ENCODE results near the gene CD52. TPM values are rescaled to one million over a fixed set of nuclear protein-coding genes. Genes with fewer than 3 reads are reported as not detected.

The CD52 gene
- total and polyA plus RNA-seq, 2 donors (not counting 3 experiments of a cell fraction or from before 2014, with no cell fraction given): not detected

DNA sequence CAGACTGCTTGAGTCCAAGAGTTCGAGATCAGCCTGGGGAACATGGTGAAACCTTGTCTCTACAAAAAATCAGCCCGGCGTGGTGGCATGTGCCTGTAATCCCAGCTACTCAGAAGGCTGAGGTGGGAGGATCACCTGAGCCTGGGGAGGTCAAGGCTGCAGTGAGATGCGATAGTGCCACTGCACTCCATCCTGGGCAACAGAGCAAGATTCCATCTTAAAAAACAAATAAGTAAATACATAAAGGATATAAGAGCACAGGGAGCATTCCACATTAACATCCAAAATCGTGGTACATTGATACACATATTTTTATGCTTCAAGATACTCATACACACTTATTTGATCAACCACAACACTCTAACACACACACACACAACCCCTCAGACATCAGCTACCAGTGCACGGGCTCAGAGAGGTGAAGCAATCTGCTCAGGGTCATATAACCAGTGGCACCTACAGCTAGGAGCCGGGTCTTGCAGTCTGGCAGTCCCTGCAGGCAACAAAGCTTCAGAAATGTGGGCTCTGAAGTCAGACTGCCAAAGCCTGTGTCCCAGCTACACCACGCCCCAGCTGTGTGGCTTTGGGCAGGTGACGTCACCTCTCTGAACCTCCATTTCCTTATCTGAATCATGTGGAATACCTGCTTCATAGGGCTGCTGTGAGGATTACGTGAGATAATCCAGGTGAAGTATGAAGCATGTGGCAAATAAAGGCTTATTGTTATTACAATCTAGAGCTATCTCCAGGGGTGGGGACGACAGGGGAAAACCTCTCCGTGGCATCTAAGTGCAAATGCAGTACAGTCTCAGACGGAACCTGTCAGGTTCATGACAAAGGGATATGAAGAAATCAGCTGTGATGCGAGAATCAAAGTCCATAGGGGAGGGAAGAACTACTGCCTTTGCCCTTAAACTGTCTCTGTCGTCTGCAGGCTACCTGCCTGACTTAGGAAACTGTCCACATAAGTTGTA, 40.9 kb downstream of the CD52 start:
- no peak for FAIRE-seq

More for the DNA sequence above, 40.9 kb downstream of the CD52 start:
- H3K27me3 ChIP-seq (ENCODE audit: control insufficient read depth in 2 of 2, insufficient read depth in 2 of 2, low read length in 2 of 2): peaks cover 23 to 25% of the 10 kb centered on the region in 2 experiments
- no peaks in the 10 kb centered on the region for H3K79me2 ChIP-seq (ENCODE audit: control insufficient read depth, insufficient read depth, low read length)
- H3K9me3 ChIP-seq (replicated peaks; ENCODE audit: control insufficient read depth, insufficient read depth, low read length): no peaks in the 10 kb centered on the region
- H3K4me3 ChIP-seq (replicated peaks in 1 of 3; ENCODE audit: insufficient read depth in 1 of 3, low read depth in 1 of 3, low read length in 3 of 3): no peak overlapping the region
- H2AFZ ChIP-seq (ENCODE audit: low read depth, low read length): no peak overlapping the region
- no peak for DNase-seq (ENCODE audit: low read depth, low spot score)
- no peak overlapping the region for H3K9ac ChIP-seq (replicated peaks; ENCODE audit: extremely low read depth, insufficient read depth, low read length)
- CTCF ChIA-PET: interaction anchor here (0.7 to 2.2 kb wide), 5 partner anchors 13 to 83 kb away, joined by 3 to 11 read pairs (median 5); no protein-coding TSS in a partner anchor
- dilution Hi-C loops (cut with MboI; ENCODE audit: extremely low pct_ligation_motif_present, low sequenced_read_pairs): no loop called here
- H3K36me3 ChIP-seq (ENCODE audit: control insufficient read depth in 2 of 2, extremely low read depth in 1 of 2, insufficient read depth in 2 of 2, low read length in 2 of 2): no peaks in the 10 kb centered on the region
- BruUV-seq (replicated peaks): no TSS peak
- intact Hi-C loops (cut with micrococcal nuclease): no loop called here
- H3K4me1 ChIP-seq (ENCODE audit: control insufficient read depth, extremely low read depth, insufficient read depth, low read length): no peaks in the 10 kb centered on the region
- H3K27ac ChIP-seq (ENCODE audit: insufficient read depth, low read depth, low read length): no peak overlapping the region
- H3K9me1 ChIP-seq (replicated peaks; ENCODE audit: control insufficient read depth, extremely low read depth, insufficient read depth, low read length): no peaks in the 10 kb centered on the region
- POLR2A ChIA-PET: interaction anchor here (0.5 to 0.6 kb wide), 2 partner anchors 39 to 483 kb away, joined by 3 to 4 read pairs; no protein-coding TSS in a partner anchor
- no peaks in the 10 kb centered on the region for H4K20me1 ChIP-seq (replicated peaks; ENCODE audit: control insufficient read depth, extremely low read depth, insufficient read depth, low read length)
- no peak for TF ChIP-seq JUN (IDR thresholded peaks at IDR 0.05; ENCODE audit: borderline replicate concordance, insufficient read depth, insufficient read length, low read depth)
- no peak for TF ChIP-seq POLR2A (IDR thresholded peaks at IDR 0.05; ENCODE audit: low read depth, low read length)
- TF ChIP-seq, protein P1, sequence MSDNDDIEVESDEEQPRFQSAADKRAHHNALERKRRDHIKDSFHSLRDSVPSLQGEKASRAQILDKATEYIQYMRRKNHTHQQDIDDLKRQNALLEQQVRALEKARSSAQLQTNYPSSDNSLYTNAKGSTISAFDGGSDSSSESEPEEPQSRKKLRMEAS (IDR thresholded peaks at IDR 0.05; ENCODE audit: insufficient read depth, insufficient read length): no peak
- TF ChIP-seq GATA2 (IDR thresholded peaks at IDR 0.05; ENCODE audit: insufficient read depth, insufficient read length, low read depth, low read length): no peak
- no peak for TF ChIP-seq EZH2 (IDR thresholded peaks at IDR 0.05; ENCODE audit: borderline replicate concordance, low read depth, low read length, severe bottlenecking)
- TF ChIP-seq FOS (IDR thresholded peaks at IDR 0.05; ENCODE audit: borderline replicate concordance, insufficient read depth, low read length): no peak
- TF ChIP-seq POLR2AphosphoS5 (IDR thresholded peaks at IDR 0.05; ENCODE audit: insufficient read depth, low read depth, low read length): no peak
- TF ChIP-seq MYC (IDR thresholded peaks at IDR 0.05; ENCODE audit: low read depth, low read length): no peak
- no peak for TF ChIP-seq CTCF (IDR thresholded peaks at IDR 0.05; ENCODE audit: extremely low read depth in 1 of 2, insufficient read depth in 1 of 2, low read depth in 1 of 2, low read length in 2 of 2)
- H3K4me2 ChIP-seq (ENCODE audit: insufficient read depth, low read length): no peak overlapping the region
